Measurements from ENCODE around the gene PLA2G4D.

Gene PLA2G4D

DNA sequence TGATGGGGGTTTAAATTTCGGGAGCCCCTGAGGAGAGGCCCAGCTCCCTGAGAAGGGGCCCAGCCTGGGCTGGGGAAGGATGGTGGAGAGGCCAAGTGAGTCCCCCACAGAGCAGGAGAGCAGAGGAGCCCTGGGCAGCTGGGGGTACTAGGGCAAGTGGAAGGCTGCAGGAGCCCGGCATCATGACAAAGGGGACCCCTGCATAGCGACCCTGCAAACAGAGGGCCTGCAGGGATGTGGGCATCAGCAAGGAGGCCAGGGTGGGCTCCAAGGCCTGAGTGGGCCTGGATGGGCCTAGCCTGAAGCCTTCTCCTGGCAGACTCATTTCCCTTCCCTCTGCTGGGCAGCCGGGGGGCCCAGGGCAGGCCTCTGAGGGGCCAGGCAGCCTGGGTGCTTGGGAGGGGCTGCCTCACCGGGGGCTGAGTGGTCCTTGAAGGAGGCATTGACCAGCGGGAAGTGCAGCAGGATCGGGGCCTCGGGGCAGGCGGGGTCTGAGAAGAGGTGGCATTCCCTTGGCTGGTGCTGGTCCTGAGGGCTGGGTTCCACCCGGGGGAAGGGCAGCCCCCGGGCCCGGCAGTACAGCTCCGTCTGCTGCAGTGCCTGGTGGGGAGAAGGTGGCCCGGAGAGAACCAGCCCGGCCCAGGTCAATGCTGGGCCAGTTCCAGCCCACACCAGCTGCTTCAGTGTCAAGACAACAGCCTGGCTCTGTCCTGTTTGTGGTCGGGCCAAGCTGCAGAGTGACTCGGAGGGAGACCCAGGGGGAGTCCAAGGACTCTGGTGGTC lies 24.7 kb downstream of the PLA2G4D start:
- no peak for DNase-seq

DNA sequence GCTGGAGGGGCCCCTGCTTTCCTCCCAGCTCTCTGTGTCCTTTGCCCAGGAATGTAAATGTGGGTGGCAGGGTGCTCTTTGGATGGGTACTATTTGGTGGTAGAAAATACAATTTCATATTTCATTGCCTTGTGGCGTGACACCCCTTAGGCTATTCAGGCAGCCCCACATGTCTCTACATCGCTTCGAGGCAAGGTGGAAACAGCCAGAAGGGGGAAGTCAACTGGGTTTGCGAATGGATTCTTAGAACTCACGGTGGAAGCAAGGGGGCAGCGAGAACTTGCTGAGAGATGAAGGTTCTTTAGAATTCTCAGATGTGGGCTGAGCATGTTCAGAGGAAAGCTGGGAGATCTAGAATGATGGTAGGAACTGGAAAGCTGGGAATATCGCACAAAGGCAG lies 25.3 kb downstream of the PLA2G4D start:
- DNase-seq, result no peak

GRCh38 chr15:42068601-42069000 lies 25.8 kb downstream of the PLA2G4D start:
- no peak for DNase-seq

GRCh38 chr15:42066764-42067415 lies 27.5 kb downstream of the PLA2G4D start:
- DNase-seq, result no peak

GRCh38 chr15:42065468-42065867 lies 28.9 kb downstream of the PLA2G4D start:
- no peak for DNase-seq

DNA sequence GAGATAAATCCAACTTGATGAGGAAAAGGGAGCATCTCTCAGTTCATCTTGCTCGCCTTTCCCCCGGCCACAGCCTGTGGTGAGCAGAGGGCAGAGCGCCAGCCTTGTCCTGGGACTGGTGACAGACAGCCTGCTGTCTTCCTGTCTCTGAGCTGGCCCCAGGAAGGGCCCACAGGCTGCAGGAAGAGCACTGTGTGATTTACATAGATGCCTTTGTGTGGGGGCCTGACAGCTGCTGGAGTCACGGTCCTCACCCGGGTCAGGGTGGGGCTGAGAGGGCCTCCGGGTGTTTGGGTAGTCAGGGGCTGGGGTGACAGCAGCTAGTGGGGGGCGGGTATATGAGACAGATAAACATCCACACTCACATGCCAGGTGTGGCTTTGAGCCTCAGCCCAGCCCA lies 29.3 kb downstream of the PLA2G4D start:
- no peak for DNase-seq

GRCh38 chr15:42064271-42064670 lies 30.1 kb downstream of the PLA2G4D start:
- no peak for DNase-seq

DNA sequence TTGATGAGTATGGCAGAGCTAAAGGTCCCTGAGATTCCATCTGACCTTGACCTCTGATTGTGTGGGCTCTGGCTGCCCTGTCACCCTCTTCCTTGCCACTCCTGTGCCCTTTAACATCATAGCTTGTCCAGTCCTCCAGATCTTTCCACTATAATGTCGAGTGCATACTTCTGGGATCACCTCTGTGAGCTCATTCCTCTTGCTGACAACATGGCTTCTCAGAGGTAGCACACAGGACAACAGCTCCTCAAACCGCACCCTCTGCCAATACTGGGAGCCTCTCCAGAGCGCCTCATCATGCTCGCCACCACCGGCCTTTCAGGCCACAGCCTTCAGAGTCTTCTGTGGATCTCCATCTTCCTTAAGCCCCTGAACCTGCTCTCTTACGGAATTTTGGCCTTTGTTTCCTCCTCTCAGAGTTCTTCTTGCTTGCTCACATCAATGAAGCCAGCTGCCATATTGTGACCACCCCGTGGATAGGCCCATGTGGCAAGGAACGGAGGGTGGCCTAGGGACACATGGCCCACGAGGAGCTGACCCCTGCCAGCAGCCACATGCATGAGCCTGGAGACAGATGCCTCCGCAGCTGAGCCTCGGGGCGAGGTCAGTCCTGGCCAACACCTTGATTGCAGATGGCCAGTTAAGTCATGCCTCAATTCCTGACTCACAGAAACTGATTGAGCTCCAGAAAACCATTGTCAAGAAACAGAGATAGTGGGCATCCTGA lies 31.1 kb downstream of the PLA2G4D start:
- no peak for DNase-seq

DNA sequence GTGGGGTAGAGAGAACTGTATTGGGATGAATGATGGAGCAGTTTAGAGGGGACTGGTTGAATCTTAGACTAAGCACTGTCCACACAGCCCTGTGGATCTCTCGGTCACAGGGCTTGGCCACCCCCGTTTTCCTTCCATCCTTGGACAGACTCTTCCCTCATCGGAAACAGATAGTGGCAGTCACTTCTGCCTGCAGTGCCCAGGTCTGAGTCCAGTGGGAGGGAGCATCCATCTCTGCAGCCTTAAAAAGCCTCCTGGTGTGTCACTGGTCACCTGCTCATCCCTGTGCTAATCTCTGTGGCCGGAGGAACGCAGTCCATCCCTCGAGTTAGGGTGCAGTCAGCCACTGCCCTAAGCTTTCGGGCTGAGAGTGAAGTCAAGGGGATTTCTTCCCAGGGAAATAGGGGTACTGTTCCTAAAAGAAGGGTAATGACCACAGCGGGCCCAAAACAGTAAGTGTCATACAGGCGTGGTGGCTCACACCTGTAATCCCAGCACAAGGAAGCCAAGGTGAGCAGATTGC lies 32.0 kb downstream of the PLA2G4D start:
- no peak for DNase-seq

- DNase-seq, result no peak
Measured at GRCh38 chr15:42060797-42061196, 33.6 kb downstream of the PLA2G4D start.

GRCh38 chr15:42060477-42060763 lies 33.9 kb downstream of the PLA2G4D start:
- no peak for DNase-seq

- peak; percentile 71 for DNase-seq
Measured at GRCh38 chr15:42059661-42060476, 34.5 kb downstream of the PLA2G4D start.

GRCh38 chr15:42058791-42059190 lies 35.6 kb downstream of the PLA2G4D start:
- DNase-seq, result no peak

GRCh38 chr15:42057799-42058646 lies 36.3 kb downstream of the PLA2G4D start:
- no peak for DNase-seq

GRCh38 chr15:42056934-42057798 lies 37.2 kb downstream of the PLA2G4D start:
- DNase-seq, result peak; percentile 61

- no peak for DNase-seq
Measured at GRCh38 chr15:42053914-42054313, 40.4 kb downstream of the PLA2G4D start.

- DNase-seq, result no peak
Measured at GRCh38 chr15:42053010-42053409, 41.4 kb downstream of the PLA2G4D start.

- no peak for DNase-seq
Measured at GRCh38 chr15:42050484-42051255, 43.7 kb downstream of the PLA2G4D start.

DNA sequence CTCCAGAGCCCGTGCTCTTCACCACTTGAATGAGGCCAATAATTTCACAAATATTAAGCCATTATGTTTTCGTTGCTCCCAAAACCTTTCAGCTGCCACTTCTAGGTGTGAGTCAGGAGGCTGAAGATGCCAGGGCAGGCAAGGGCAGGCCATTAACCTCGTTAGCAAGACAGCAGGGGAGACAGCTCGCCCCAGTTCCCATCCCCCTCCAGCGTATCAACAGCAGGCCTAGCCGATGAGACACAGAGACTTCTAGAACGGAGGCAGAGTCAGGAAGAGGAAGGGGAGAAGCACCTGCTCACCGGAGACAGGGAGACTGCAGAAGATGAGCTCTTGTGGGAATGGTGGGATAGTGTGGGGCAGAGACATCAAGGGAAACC lies 45.6 kb downstream of the PLA2G4D start:
- no peak for DNase-seq
